ENCODE data around the gene AIFM1. TPM values are rescaled to one million over a fixed set of nuclear protein-coding genes. Genes with fewer than 3 reads are reported as not detected.

Gene AIFM1
- total and polyA plus RNA-seq, 10 donors = 13.4 to 27.1 (median 22.5) TPM

GRCh38 chrX:130179579-130180215 is 14.1 kb upstream of the AIFM1 start:
- no peak overlapping the region for H3K4me3 ChIP-seq
- no peak for DNase-seq
- H3K36me3 ChIP-seq = peaks cover 0 to 4% (median 0%) of the 10 kb centered on the region in 6 donors
- 36 to 57% (median 44%) methylated on average over 7 of the region's 7 CpGs for whole genome bisulfite sequencing, 5 donors
- intact Hi-C loops (cut with DNase I; ENCODE audit: low total_unique reads) = no loop called here
- H3K27me3 ChIP-seq (replicated peaks in 1 of 7) = no peaks in the 10 kb centered on the region
- peaks cover 0 to 50% (median 17%) of the 10 kb centered on the region in 6 donors for H3K4me1 ChIP-seq
- H3K9me3 ChIP-seq = no peaks in the 10 kb centered on the region
- TF ChIP-seq CTCF (IDR thresholded peaks at IDR 0.05 in 8 of 11, conservative IDR thresholded peaks at IDR 0.05 in 3 of 11) = no peak
- TF ChIP-seq POLR2A (IDR thresholded peaks at IDR 0.05) = no peak
- TF ChIP-seq POLR2AphosphoS5 (IDR thresholded peaks at IDR 0.05) = no peak
- H3K27ac ChIP-seq = no peak overlapping the region

- no peaks in the 10 kb centered on the region for H3K27me3 ChIP-seq (replicated peaks in 1 of 7)
- intact Hi-C loops (cut with DNase I; ENCODE audit: low total_unique reads) = no loop called here
- peaks cover 0 to 50% (median 20%) of the 10 kb centered on the region in 6 donors for H3K4me1 ChIP-seq
- no peak for TF ChIP-seq POLR2AphosphoS5 (IDR thresholded peaks at IDR 0.05)
- TF ChIP-seq CTCF (IDR thresholded peaks at IDR 0.05 in 8 of 11, conservative IDR thresholded peaks at IDR 0.05 in 3 of 11) = no peak
- no peak for TF ChIP-seq POLR2A (IDR thresholded peaks at IDR 0.05)
- whole genome bisulfite sequencing, 5 donors = 71 to 80% (median 75%) methylated on average over 4 to 5 of the region's 5 CpGs
- no peaks in the 10 kb centered on the region for H3K36me3 ChIP-seq
- DNase-seq = no peak
- no peak overlapping the region for H3K27ac ChIP-seq
- H3K4me3 ChIP-seq = no peak overlapping the region
- H3K9me3 ChIP-seq = no peaks in the 10 kb centered on the region
Measured at GRCh38 chrX:130179170-130179569, 13.5 kb upstream of the AIFM1 start.

- Histone ChIP-seq H3K27me3 (replicated peaks in 1 of 7) (peaks cover 0 to 2% (median 0%) of the 10 kb centered on the region in 7 donors), H3K27ac (no peak overlapping the region), H3K4me1 (peaks cover 3 to 61% (median 34%) of the 10 kb centered on the region in 6 donors), H3K4me3 (no peak overlapping the region), H3K9me3 (no peaks in the 10 kb centered on the region), H3K36me3 (no peaks in the 10 kb centered on the region)
- 66 to 87% (median 80%) methylated on average over 4 of the region's 4 CpGs for WGBS, 5 donors
- DNase-seq = no peak
- TF ChIP-seq POLR2AphosphoS5 (IDR thresholded peaks at IDR 0.05) = no peak
- no peak for TF ChIP-seq POLR2A (IDR thresholded peaks at IDR 0.05)
- no peak for TF ChIP-seq CTCF (IDR thresholded peaks at IDR 0.05 in 8 of 11, conservative IDR thresholded peaks at IDR 0.05 in 3 of 11)
- intact Hi-C loops (cut with DNase I; ENCODE audit: low total_unique reads) = no loop called here
Measured at GRCh38 chrX:130176942-130177341, 11.3 kb upstream of the AIFM1 start.

GRCh38 chrX:130176354-130176776 is 10.7 kb upstream of the AIFM1 start:
- Histone ChIP-seq H3K4me1 (peaks cover 3 to 63% (median 34%) of the 10 kb centered on the region in 6 donors), H3K4me3 (no peak overlapping the region), H3K27ac (peak overlapping the region in 2 of 8 donors; percentile 18 to 48), H3K9me3 (no peaks in the 10 kb centered on the region), H3K27me3 (replicated peaks in 1 of 7) (peaks cover 0 to 5% (median 0%) of the 10 kb centered on the region in 7 donors), H3K36me3 (no peaks in the 10 kb centered on the region)
- no peak for TF ChIP-seq CTCF (IDR thresholded peaks at IDR 0.05 in 8 of 11, conservative IDR thresholded peaks at IDR 0.05 in 3 of 11)
- TF ChIP-seq POLR2AphosphoS5 (IDR thresholded peaks at IDR 0.05) = peak in 2 of 3 donors; percentile 50 to 58
- no peak for TF ChIP-seq POLR2A (IDR thresholded peaks at IDR 0.05)
- intact Hi-C loops (cut with DNase I; ENCODE audit: low total_unique reads) = no loop called here
- DNase-seq = no peak
